Ascending aorta (tissue), 2 donors: ENCODE measurements around the gene HLA-DRB5. TPM values are rescaled to one million over a fixed set of nuclear protein-coding genes. Genes with fewer than 3 reads are reported as not detected.
"Not testable (repeated sequence)": the region's sequence is repeated elsewhere in the genome, so short reads cannot be mapped to it uniquely, and the experiment has no call there.

Experiments
- DNase-seq, 2 donors: peaks; one replicate each; pipeline ENCODE4 v3.0.0-alpha.2; 2019; ENCODE audit warnings: low spot score in 2 of 2
- H3K27ac ChIP-seq, 2 donors: fragments of 200-600 bp; sonication (generic); one replicate each; pipeline ENCODE4 v1.5.1; 2016 to 2017; ENCODE audit warnings: mild to moderate bottlenecking in 1 of 2
- H3K27me3 ChIP-seq: fragments of 200-600 bp; sonication (generic); one replicate; pipeline ENCODE4 v1.5.1; 2017
- H3K36me3 ChIP-seq, 2 donors: fragments of 200-600 bp; sonication (generic); one replicate each; pipeline ENCODE4 v1.5.1; 2016
- H3K4me1 ChIP-seq, 2 donors: fragments of 200-600 bp; sonication (generic); one replicate each; pipeline ENCODE4 v1.5.1; 2016 to 2017; ENCODE audit warnings: mild to moderate bottlenecking in 1 of 2
- H3K4me3 ChIP-seq, 2 donors: fragments of 200-600 bp; sonication (generic); one replicate each; pipeline ENCODE4 v1.5.1; 2016 to 2017; ENCODE audit warnings: mild to moderate bottlenecking in 1 of 2
- H3K9me3 ChIP-seq, 2 donors: fragments of 200-600 bp; sonication (generic); one replicate each; pipeline ENCODE4 v1.5.1; 2016
- CTCF ChIP-seq, 3 experiments: fragments of 200-600 bp in 2 of 3; fragments of 450-650 bp in 1 of 3; sonication (generic) in 2 of 3; IDR thresholded peaks; one replicate each; pipeline ENCODE4 v1.5.1; 2016 to 2019; ENCODE audit warnings: antibody characterized with exemption in 3 of 3, mild to moderate bottlenecking in 1 of 3, moderate library complexity in 1 of 3
- intact Hi-C: fragments of 100-400 bp; cut with DNase I; formaldehyde crosslinking; loops from one replicate; pipeline ENCODE4 v1.15.1; 2023
- total RNA-seq: library from RNA; depleted of rRNA; stranded (reverse); fragments of >200 nt; gene quantifications from one replicate; pipeline ENCODE4 v1.1.0, GENCODE V29; 2016

HLA-DRB5 gene
- total RNA-seq, 1 donor from 2014 or later = 19.9 TPM

- DNase-seq = no peak
- no peak for TF ChIP-seq CTCF (IDR thresholded peaks at IDR 0.05)
- H3K36me3 ChIP-seq = no peaks in the 10 kb centered on the region
- H3K4me1 ChIP-seq = no peaks in the 10 kb centered on the region
- no peak overlapping the region for H3K27ac ChIP-seq
- no peaks in the 10 kb centered on the region for H3K9me3 ChIP-seq
- no peaks in the 10 kb centered on the region for H3K27me3 ChIP-seq
- no peak overlapping the region for H3K4me3 ChIP-seq
- intact Hi-C loops = no loop called here
Observed at GRCh38 chr6:32554116-32554965, 24.3 kb upstream of the HLA-DRB5 start.

DNA sequence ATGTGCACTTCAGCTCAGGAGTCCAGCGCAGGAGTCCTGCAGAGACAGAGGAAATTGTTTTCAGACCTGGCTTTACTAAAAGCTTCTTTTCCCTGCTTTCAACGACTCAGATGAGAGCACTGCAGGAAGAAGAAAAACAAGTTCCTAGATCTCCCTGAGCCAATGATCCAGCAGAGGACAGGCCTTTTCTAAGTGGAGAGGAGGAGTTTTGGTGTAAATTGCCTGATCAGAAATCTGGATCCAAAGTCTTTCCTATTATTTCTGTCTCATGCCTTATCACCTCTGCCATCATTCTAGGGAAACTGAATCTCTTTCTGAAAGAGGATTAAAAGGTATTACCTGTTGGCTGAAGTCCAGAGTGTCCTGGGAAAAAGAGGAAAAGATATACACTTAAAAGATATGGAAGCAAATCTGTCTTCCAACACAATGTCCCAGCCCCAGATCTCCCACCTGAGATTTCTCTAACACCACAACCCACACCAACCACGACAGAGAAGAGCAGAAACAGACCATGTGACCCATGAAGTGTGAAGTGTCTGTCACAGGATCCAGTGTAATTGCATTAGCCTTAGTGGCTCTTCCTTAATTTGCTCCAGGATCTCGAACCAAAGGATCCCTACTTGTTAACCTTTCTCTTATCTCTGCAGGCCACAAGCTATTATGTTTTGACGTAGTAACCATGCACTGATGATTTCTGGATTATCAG, 23.1 kb upstream of the HLA-DRB5 start:
- no peak for TF ChIP-seq CTCF (IDR thresholded peaks at IDR 0.05)
- no peak for DNase-seq
- Histone ChIP-seq H3K9me3 (no peaks in the 10 kb centered on the region), H3K4me1 (no peaks in the 10 kb centered on the region), H3K36me3 (no peaks in the 10 kb centered on the region), H3K4me3 (no peak overlapping the region), H3K27me3 (no peaks in the 10 kb centered on the region), H3K27ac (no peak overlapping the region)
- intact Hi-C loops = no loop called here

- Histone ChIP-seq H3K27me3 (no peaks in the 10 kb centered on the region), H3K9me3 (no peaks in the 10 kb centered on the region), H3K36me3 (no peaks in the 10 kb centered on the region), H3K4me3 (no peak overlapping the region), H3K27ac (no peak overlapping the region), H3K4me1 (no peaks in the 10 kb centered on the region)
- TF ChIP-seq CTCF (IDR thresholded peaks at IDR 0.05) = no peak
- no peak for DNase-seq
- intact Hi-C loops = no loop called here
Observed at GRCh38 chr6:32551410-32551809, 21.3 kb upstream of the HLA-DRB5 start.

GRCh38 chr6:32539839-32540238, 9.8 kb upstream of the HLA-DRB5 start:
- TF ChIP-seq CTCF (IDR thresholded peaks at IDR 0.05) = no peak
- Histone ChIP-seq H3K9me3 (no peaks in the 10 kb centered on the region), H3K4me3 (no peak overlapping the region), H3K4me1 (no peaks in the 10 kb centered on the region), H3K27ac (no peak overlapping the region), H3K36me3 (no peaks in the 10 kb centered on the region), H3K27me3 (no peaks in the 10 kb centered on the region)
- intact Hi-C loops = loop anchor here (10.0 kb wide), 1 partner anchor 55 kb away; no protein-coding TSS in a partner anchor
- no peak for DNase-seq

DNA sequence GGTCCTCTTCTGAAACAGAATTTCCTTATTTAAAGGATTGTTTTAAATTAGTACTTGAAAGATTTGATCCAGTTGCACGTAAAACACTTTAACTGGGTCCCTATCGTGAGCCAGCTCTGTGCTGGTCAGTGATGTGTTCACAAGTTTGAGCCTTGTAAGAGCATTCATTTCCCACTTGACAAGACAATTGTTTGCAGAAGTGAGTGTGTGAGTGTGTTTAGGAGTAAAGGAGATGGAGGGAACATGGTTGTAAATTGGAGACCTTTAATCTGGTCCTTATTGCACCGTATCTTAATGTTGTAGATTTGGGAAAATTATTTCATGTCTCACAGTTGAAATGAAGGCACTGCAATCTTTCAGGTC, 325 bp upstream of the HLA-DRB5 start:
- H3K9me3 ChIP-seq, H3K27me3 ChIP-seq, H3K27ac ChIP-seq, DNase-seq, H3K36me3 ChIP-seq, H3K4me1 ChIP-seq, H3K4me3 ChIP-seq: not testable (repeated sequence)
- intact Hi-C loops = loop anchor here (10.0 kb wide), 1 partner anchor 46 kb away; no protein-coding TSS in a partner anchor
